GM12891 (cell line): ENCODE results near the gene YTHDF1.

ENCODE experiments used
- PAX5 ChIP-seq: IDR thresholded peaks from 2 replicates; pipeline ENCODE4 v1.6.1; 2011; ENCODE audit warnings: low read length, moderate library complexity, mild to moderate bottlenecking; ENCODE audit not compliant: insufficient read depth, severe bottlenecking
- POLR2A ChIP-seq: IDR thresholded peaks from 2 replicates; pipeline ENCODE4 v1.6.1; 2011; ENCODE audit warnings: low read depth, low read length, control low read depth
- POLR2AphosphoS5 ChIP-seq: IDR thresholded peaks from 2 replicates; pipeline ENCODE4 v1.6.1; 2011; ENCODE audit warnings: low read depth, low read length, control low read depth
- POU2F2 ChIP-seq: IDR thresholded peaks from 2 replicates; pipeline ENCODE4 v1.6.1; 2011; ENCODE audit warnings: low read depth, mild to moderate bottlenecking, control low read depth, low read length, moderate library complexity
- SPI1 ChIP-seq: IDR thresholded peaks from 2 replicates; pipeline ENCODE4 v1.6.1; 2011; ENCODE audit warnings: low read depth, low read length, control low read depth
- TAF1 ChIP-seq: IDR thresholded peaks from 2 replicates; pipeline ENCODE4 v1.6.1; 2011; ENCODE audit warnings: low read depth, low read length, control low read depth

DNA sequence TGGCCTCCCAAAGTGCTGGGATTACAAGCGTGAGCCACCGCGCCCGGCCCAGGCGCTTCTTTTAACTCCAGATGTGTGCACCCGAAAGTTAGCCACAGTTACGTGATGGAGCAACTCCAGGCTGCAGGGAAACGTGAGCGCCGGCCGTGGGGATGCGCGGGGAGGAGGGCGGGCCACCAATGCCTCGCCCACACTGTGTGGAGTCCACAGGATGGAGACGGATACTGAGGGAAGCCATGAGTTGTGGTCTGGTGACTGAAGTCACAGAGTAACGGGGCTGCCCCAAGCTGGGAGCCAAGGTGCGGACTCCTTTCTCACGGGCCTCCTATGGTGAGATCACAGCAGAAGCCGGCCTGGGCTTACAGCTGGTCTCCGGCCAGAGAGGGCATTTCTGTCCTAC lies 23.2 kb downstream of the YTHDF1 start:
- TF ChIP-seq POLR2A (no peak), PAX5 (no peak), POLR2AphosphoS5 (no peak), TAF1 (no peak), SPI1 (no peak), POU2F2 (no peak)
